HG03064 (cell line): ENCODE data around the gene PXT1.
"Not testable (repeated sequence)": the region's sequence is repeated elsewhere in the genome, so short reads cannot be mapped to it uniquely, and the experiment has no call there.

Experiments
- ATAC-seq: cut with Tn5 transposase; IDR thresholded peaks from one replicate; pipeline ENCODE4 v1.9.1; 2021; ENCODE audit warnings: low read depth; ENCODE audit not compliant: unreplicated experiment

The PXT1 gene

GRCh38 chr6:36372088-36372487 lies 70.6 kb downstream of the PXT1 start:
- no peak for ATAC-seq

GRCh38 chr6:36371211-36371610 lies 71.4 kb downstream of the PXT1 start:
- no peak for ATAC-seq

- no peak for ATAC-seq
Observed at GRCh38 chr6:36370638-36371037, 72.0 kb downstream of the PXT1 start.

GRCh38 chr6:36368921-36369865 lies 73.5 kb downstream of the PXT1 start:
- ATAC-seq: no peak

- no peak for ATAC-seq
Observed at GRCh38 chr6:36368421-36368820, 74.2 kb downstream of the PXT1 start.

GRCh38 chr6:36367743-36368142 lies 74.9 kb downstream of the PXT1 start:
- no peak for ATAC-seq

- ATAC-seq: no peak
Observed at GRCh38 chr6:36364669-36365479, 77.8 kb downstream of the PXT1 start.

GRCh38 chr6:36364061-36364635 lies 78.5 kb downstream of the PXT1 start:
- not testable (repeated sequence) for ATAC-seq

- ATAC-seq: not testable (repeated sequence)
Observed at GRCh38 chr6:36363371-36363752, 79.3 kb downstream of the PXT1 start.

GRCh38 chr6:36362551-36363370 lies 79.9 kb downstream of the PXT1 start:
- ATAC-seq: no peak

- ATAC-seq: no peak
Observed at GRCh38 chr6:36361071-36361470, 81.6 kb downstream of the PXT1 start.

GRCh38 chr6:36360241-36361054 lies 82.2 kb downstream of the PXT1 start:
- ATAC-seq: no peak

- no peak for ATAC-seq
Observed at GRCh38 chr6:36358226-36358915, 84.3 kb downstream of the PXT1 start.

- no peak for ATAC-seq
Observed at GRCh38 chr6:36357872-36358225, 84.8 kb downstream of the PXT1 start.

GRCh38 chr6:36355819-36356218 lies 86.8 kb downstream of the PXT1 start:
- no peak for ATAC-seq

GRCh38 chr6:36353411-36353915 lies 89.2 kb downstream of the PXT1 start:
- no peak for ATAC-seq

GRCh38 chr6:36352477-36353157 lies 90.0 kb downstream of the PXT1 start:
- ATAC-seq: no peak
